ENCODE measurements around the gene ZFP36L2.

The ZFP36L2 gene

GRCh38 chr2:43226558-43226954, at the start of gene ZFP36L2:
TSS of gene ZFP36L2 (minus strand) at chr2:43226606. CDS start at chr2:43226315, 291 bp downstream.
- DNase-seq = peak; percentile 89

GRCh38 chr2:43274721-43275120, 48.3 kb upstream of the ZFP36L2 start:
- no peak for DNase-seq

- no peak for DNase-seq
These were observed 47.6 kb upstream of the ZFP36L2 start for GRCh38 chr2:43274055-43274454.

GRCh38 chr2:43273529-43273928, 47.1 kb upstream of the ZFP36L2 start:
- DNase-seq = no peak

- DNase-seq = no peak
These were observed 44.7 kb upstream of the ZFP36L2 start for GRCh38 chr2:43270930-43271615.

GRCh38 chr2:43270461-43270860, 44.1 kb upstream of the ZFP36L2 start:
- no peak for DNase-seq

GRCh38 chr2:43269706-43270105, 43.3 kb upstream of the ZFP36L2 start:
- no peak for DNase-seq

GRCh38 chr2:43269074-43269572, 42.7 kb upstream of the ZFP36L2 start:
- no peak for DNase-seq

- DNase-seq = no peak
These were observed 41.9 kb upstream of the ZFP36L2 start for GRCh38 chr2:43268066-43268953.

- no peak for DNase-seq
These were observed 41.0 kb upstream of the ZFP36L2 start for GRCh38 chr2:43267381-43267780.

GRCh38 chr2:43266711-43267111, 40.3 kb upstream of the ZFP36L2 start:
- no peak for DNase-seq

- no peak for DNase-seq
These were observed 39.0 kb upstream of the ZFP36L2 start for GRCh38 chr2:43265421-43265820.

- no peak for DNase-seq
These were observed 38.6 kb upstream of the ZFP36L2 start for GRCh38 chr2:43265001-43265400.

- no peak for DNase-seq
These were observed 36.5 kb upstream of the ZFP36L2 start for GRCh38 chr2:43262951-43263350.

GRCh38 chr2:43262239-43262638, 35.8 kb upstream of the ZFP36L2 start:
- no peak for DNase-seq

GRCh38 chr2:43259512-43259911, 33.1 kb upstream of the ZFP36L2 start:
- no peak for DNase-seq

- DNase-seq = no peak
These were observed 32.2 kb upstream of the ZFP36L2 start for GRCh38 chr2:43258547-43259156.

GRCh38 chr2:43255296-43255910, 29.0 kb upstream of the ZFP36L2 start:
- DNase-seq = no peak

GRCh38 chr2:43254331-43254730, 27.9 kb upstream of the ZFP36L2 start:
- DNase-seq = no peak

GRCh38 chr2:43251171-43251731, 24.8 kb upstream of the ZFP36L2 start:
- DNase-seq = no peak

GRCh38 chr2:43250015-43250414, 23.6 kb upstream of the ZFP36L2 start:
- DNase-seq = no peak

GRCh38 chr2:43248621-43249020, 22.2 kb upstream of the ZFP36L2 start:
- no peak for DNase-seq

GRCh38 chr2:43246641-43247040, 20.2 kb upstream of the ZFP36L2 start:
- DNase-seq = no peak

Measured in NCI-H446 treated with DMSO at 0.1 percent for 48 hours (cell line).